Measurements from ENCODE around the gene USP15.

The USP15 gene

DNA sequence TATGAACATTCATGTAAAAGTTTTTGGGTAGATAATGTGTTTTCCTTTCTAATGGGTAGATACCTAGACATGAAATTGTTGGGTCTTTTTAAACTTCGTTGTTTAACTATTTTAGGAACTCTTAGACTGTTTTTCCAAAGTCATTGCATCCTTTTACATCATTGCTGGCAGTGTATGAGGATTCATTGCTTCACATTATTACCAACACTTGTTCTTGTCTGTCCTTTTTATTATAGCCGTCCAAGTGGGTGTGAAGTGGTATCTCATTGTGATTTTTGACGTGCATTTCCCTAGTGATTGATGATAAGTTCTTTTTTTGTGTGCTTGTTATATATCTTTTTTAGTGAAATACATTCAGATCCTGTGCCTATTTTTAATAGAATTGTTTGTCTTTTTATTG lies 39.4 kb downstream of the USP15 start:
- no peak for DNase-seq (ENCODE audit: low read depth)
- H3K4me3 ChIP-seq (replicated peaks; ENCODE audit: low read depth, low read length), result no peak overlapping the region
- TF ChIP-seq CTCF (IDR thresholded peaks at IDR 0.05; ENCODE audit: low read length, missing control alignments), result no peak

- no peak for TF ChIP-seq CTCF (IDR thresholded peaks at IDR 0.05; ENCODE audit: low read length, missing control alignments)
- DNase-seq (ENCODE audit: low read depth), result no peak
- H3K4me3 ChIP-seq (replicated peaks; ENCODE audit: low read depth, low read length), result no peak overlapping the region
These were observed 41.0 kb downstream of the USP15 start for GRCh38 chr12:62301080-62301798.

- no peak for TF ChIP-seq CTCF (IDR thresholded peaks at IDR 0.05; ENCODE audit: low read length, missing control alignments)
- DNase-seq (ENCODE audit: low read depth), result no peak
- no peak overlapping the region for H3K4me3 ChIP-seq (replicated peaks; ENCODE audit: low read depth, low read length)
These were observed 41.6 kb downstream of the USP15 start for GRCh38 chr12:62301799-62302133.

DNA sequence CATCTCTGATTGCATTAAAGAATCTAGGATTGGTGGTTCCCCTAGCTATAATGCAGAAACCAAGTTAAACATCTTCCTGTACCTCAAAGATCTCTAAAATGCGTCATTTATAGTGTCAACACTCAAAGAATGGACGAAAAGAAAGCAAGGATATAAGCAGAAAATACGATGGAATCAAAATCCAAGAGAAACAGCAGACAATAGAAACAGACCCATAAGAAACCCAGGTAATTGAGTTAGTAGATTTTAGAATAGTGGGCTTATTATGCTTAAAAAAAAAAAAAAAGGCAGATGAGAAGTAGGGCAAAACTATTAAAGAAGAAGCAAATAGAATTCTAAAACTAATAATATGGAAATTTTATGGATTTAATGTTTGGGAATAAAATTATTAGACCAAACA lies 44.4 kb downstream of the USP15 start:
- DNase-seq (ENCODE audit: low read depth), result no peak
- no peak for TF ChIP-seq CTCF (IDR thresholded peaks at IDR 0.05; ENCODE audit: low read length, missing control alignments)
- H3K4me3 ChIP-seq (replicated peaks; ENCODE audit: low read depth, low read length), result no peak overlapping the region

DNA sequence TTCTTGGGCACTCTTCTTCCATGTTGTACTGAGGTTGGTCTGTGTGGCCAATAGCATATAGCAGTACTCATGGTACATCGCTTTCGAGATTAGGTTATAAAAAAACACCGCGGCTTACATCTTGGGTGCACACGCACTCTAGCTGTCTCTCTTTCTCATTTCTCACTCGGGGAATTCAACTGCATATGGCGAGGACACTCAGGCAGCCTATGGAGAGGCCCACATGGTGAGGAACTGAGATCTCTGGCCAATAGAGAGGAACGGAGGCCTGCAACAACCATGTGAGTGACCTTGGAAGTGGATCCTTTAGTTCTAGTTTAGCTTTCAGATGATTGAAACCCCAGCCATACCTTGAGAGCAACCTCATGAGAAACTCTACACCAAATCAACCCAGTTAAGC lies 45.6 kb downstream of the USP15 start:
- no peak overlapping the region for H3K4me3 ChIP-seq (replicated peaks; ENCODE audit: low read depth, low read length)
- no peak for TF ChIP-seq CTCF (IDR thresholded peaks at IDR 0.05; ENCODE audit: low read length, missing control alignments)

DNA sequence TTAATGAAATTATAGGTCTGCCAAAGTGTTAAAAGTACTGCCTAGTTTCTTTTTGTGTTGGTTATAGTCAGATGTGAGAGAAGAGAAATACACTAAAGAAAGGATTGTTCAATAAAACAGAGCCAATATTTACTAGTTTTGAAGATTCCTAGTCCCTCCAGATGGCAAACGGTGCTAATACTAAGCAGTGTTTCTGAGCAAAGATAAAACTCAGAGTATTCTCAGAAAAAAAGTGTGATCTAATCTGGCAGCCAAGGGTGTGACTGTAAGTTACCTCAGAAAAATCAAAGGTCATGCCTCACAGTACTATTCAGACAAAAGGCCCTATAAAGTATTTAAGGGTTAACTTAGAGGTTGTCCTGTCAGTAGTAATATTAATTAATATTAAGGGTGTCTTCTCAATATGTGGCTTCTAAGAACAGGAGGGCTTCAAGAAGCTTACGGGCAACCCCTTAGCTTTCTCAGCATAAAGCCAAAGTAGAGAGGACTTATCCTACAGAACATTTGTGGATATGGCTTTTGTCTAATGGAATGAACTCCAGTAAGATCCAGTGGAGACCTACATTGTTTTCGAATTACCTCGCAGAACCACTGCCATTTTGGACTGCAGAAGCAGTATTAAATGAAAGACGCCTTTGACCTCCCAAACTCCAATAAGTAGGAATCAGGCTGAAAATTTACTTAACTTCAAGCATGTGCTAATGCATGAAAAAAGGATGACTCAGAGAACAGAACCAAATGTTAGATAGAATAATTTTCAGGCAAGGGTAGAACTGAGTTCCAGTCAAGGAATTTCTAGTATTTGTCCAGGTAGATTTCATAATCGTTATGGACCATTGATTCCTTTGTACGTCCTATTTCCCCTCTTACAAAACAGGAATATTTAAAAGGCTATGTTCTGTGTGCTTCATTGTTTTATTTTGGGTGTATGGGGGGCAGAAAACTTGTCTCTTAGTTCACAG lies 46.6 kb downstream of the USP15 start:
- H3K4me3 ChIP-seq (replicated peaks; ENCODE audit: low read depth, low read length), result no peak overlapping the region
- no peak for TF ChIP-seq CTCF (IDR thresholded peaks at IDR 0.05; ENCODE audit: low read length, missing control alignments)
- DNase-seq (ENCODE audit: low read depth), result no peak

More for the DNA sequence above, 45.6 kb downstream of the USP15 start:
- DNase-seq (ENCODE audit: low read depth), result no peak

Measured in fibroblast of pulmonary artery (primary cell).